ENCODE measurements around the gene CPXM1. TPM values are rescaled to one million over a fixed set of nuclear protein-coding genes. Genes with fewer than 3 reads are reported as not detected.

The CPXM1 gene
- total and polyA plus RNA-seq, 9 of the 15 experiments (the other 6 are each of a cell fraction or from before 2014, with no cell fraction given) = 0.04 to 1.1 (median 0.37) TPM; not detected in 2

- Histone ChIP-seq H4K20me1 (replicated peaks; ENCODE audit: control insufficient read depth, insufficient read depth, low read length) (no peaks in the 10 kb centered on the region), H2AFZ (ENCODE audit: low read depth, low read length) (peak overlapping the region; percentile 81), H3K36me3 (ENCODE audit: control insufficient read depth, insufficient read depth, low read length) (no peaks in the 10 kb centered on the region), H3K4me3 (peak overlapping the region; percentile 67), H3K9me3 (replicated peaks; ENCODE audit: control insufficient read depth, insufficient read depth, low read depth, low read length) (no peaks in the 10 kb centered on the region), H3K27me3 (ENCODE audit: control insufficient read depth in 2 of 2, insufficient read depth in 2 of 2, low read length in 2 of 2) (no peaks in the 10 kb centered on the region), H3K79me2 (ENCODE audit: control insufficient read depth, insufficient read depth, low read length) (peaks cover 3% of the 10 kb centered on the region; the same call in 1 of the 3 replicates), H3K9me1 (ENCODE audit: control insufficient read depth, insufficient read depth, low read length) (no peaks in the 10 kb centered on the region), H3K4me1 (replicated peaks in 1 of 2; ENCODE audit: control insufficient read depth in 2 of 2, insufficient read depth in 2 of 2, low read length in 2 of 2) (peaks cover 9 to 25% of the 10 kb centered on the region in 2 experiments; a peak in 4 of 5 replicates), H3K9ac (ENCODE audit: insufficient read depth in 1 of 2, low read depth in 2 of 2, low read length in 2 of 2) (peak overlapping the region; percentile 83 to 93), H3K27ac (ENCODE audit: extremely low read depth, low read depth, low read length) (peak overlapping the region; percentile 10; the same call in 1 of the 3 replicates), H3K4me2 (ENCODE audit: insufficient read depth, low read length) (peak overlapping the region; percentile 90)
- in situ Hi-C loops (cut with MboI) = no loop called here
- POLR2A ChIA-PET = interaction anchor here (0.8 to 1.0 kb wide), 4 partner anchors 14 to 30 kb away, joined by 3 read pairs; no protein-coding TSS in a partner anchor
- DNase-seq (ENCODE audit: extremely low read depth in 1 of 4, low spot score in 3 of 4) (peak; percentile 52 to 67 (median 61)), FAIRE-seq (no peak), ATAC-seq (peak; percentile 79)
- 7% methylated on average over 14 of the region's 33 CpGs for WGBS (ENCODE audit: insufficient coverage, low coverage, missing lambda C conversion rate)
- CTCF ChIA-PET (ENCODE audit: low intra/inter-chr PET ratio) = interaction anchor here (0.5 kb wide), 1 partner anchor 428 kb away, joined by 6 read pairs; no protein-coding TSS in a partner anchor
- TSS peak; percentile 74 for BruUV-seq (replicated peaks)
- intact Hi-C loops (cut with micrococcal nuclease) = no loop called here
- TF ChIP-seq ZFX (CRISPR knock-in tag; IDR thresholded peaks at IDR 0.05) (no peak), EGR1 (conservative IDR thresholded peaks at IDR 0.05) (no peak), ZNF449 (CRISPR knock-in tag; IDR thresholded peaks at IDR 0.05) (no peak), NR2F6 (CRISPR knock-in tag; IDR thresholded peaks at IDR 0.05) (no peak), RCOR1 (IDR thresholded peaks at IDR 0.05; ENCODE audit: borderline replicate concordance in 1 of 2, low read depth in 2 of 2, low read length in 2 of 2) (no peak), SNAPC5 (CRISPR knock-in tag; IDR thresholded peaks at IDR 0.05) (no peak), ZNF407 (IDR thresholded peaks at IDR 0.05; ENCODE audit: low read depth) (no peak), NR3C1 (CRISPR knock-in tag; IDR thresholded peaks at IDR 0.05) (no peak), VEZF1 (CRISPR knock-in tag; IDR thresholded peaks at IDR 0.05) (0 out of 2 replicates have a peak, but pooled peaks have one; percentile 42)
These were observed 40.6 kb upstream of the CPXM1 start for GRCh38 chr20:2840967-2841531.

Measured in K562 (cell line).